GM23338 (cell line): ENCODE results near the gene CYYR1. TPM values are rescaled to one million over a fixed set of nuclear protein-coding genes. Genes with fewer than 3 reads are reported as not detected.

ENCODE experiments used
- ATAC-seq: fragments of 200-7000 bp; cut with Tn5 transposase; 3 replicates; pipeline ENCODE4 v1.9.1; 2020
- DNase-seq: peaks from one replicate; pipeline ENCODE4 v3.0.0-alpha.2; 2015; ENCODE audit warnings: low spot score
- H2AFZ ChIP-seq: fragments of 200-600 bp; sonication (generic); 2 replicates; pipeline ENCODE4 v1.8.0; 2016; ENCODE audit warnings: antibody characterized with exemption, mild to moderate bottlenecking, moderate library complexity
- H3F3A ChIP-seq: fragments of 200-600 bp; sonication (generic); replicated peaks from 2 replicates; pipeline ENCODE4 v1.8.0; 2017; ENCODE audit warnings: antibody characterized with exemption, mixed run types, low read depth
- H3K27ac ChIP-seq: fragments of 200-600 bp; sonication (generic); 2 replicates; pipeline ENCODE4 v1.6.1; 2016; ENCODE audit warnings: low read depth
- H3K27me3 ChIP-seq: fragments of 200-600 bp; sonication (generic); 2 replicates; pipeline ENCODE4 v1.8.0; 2016; ENCODE audit warnings: mild to moderate bottlenecking, mixed run types, moderate library complexity; ENCODE audit not compliant: insufficient read depth
- H3K36me3 ChIP-seq: fragments of 200-600 bp; sonication (generic); 2 replicates; pipeline ENCODE4 v1.8.0; 2016; ENCODE audit warnings: mild to moderate bottlenecking; ENCODE audit not compliant: insufficient read depth
- H3K4me1 ChIP-seq: fragments of 200-600 bp; sonication (generic); 2 replicates; pipeline ENCODE4 v1.8.0; 2016; ENCODE audit warnings: mild to moderate bottlenecking, moderate library complexity; ENCODE audit not compliant: insufficient read depth
- H3K4me2 ChIP-seq: fragments of 200-600 bp; sonication (generic); 2 replicates; pipeline ENCODE4 v1.7.1; 2017; ENCODE audit warnings: mixed run types
- H3K4me3 ChIP-seq: fragments of 200-600 bp; sonication (generic); 2 replicates; pipeline ENCODE4 v1.6.1; 2016; ENCODE audit warnings: mixed run types
- H3K79me2 ChIP-seq: fragments of 200-600 bp; sonication (generic); replicated peaks from 2 replicates; pipeline ENCODE4 v1.8.0; 2017; ENCODE audit warnings: mild to moderate bottlenecking; ENCODE audit not compliant: insufficient read depth
- H3K9me2 ChIP-seq: fragments of 200-600 bp; sonication (generic); 2 replicates; pipeline ENCODE4 v1.8.0; 2017; ENCODE audit not compliant: insufficient read depth
- H4K20me1 ChIP-seq: fragments of 200-600 bp; sonication (generic); replicated peaks from 2 replicates; pipeline ENCODE4 v1.8.0; 2017; ENCODE audit warnings: mild to moderate bottlenecking; ENCODE audit not compliant: insufficient read depth
- H3K27ac Mint-ChIP-seq: 2 replicates; pipeline ENCODE4 v1.8.0; 2020; ENCODE audit warnings: inconsistent platforms, mild to moderate bottlenecking, moderate library complexity, mixed read lengths
- H3K27me3 Mint-ChIP-seq: 3 replicates; pipeline ENCODE4 v1.8.0; 2022; ENCODE audit warnings: low read depth, mild to moderate bottlenecking, moderate library complexity, mixed read lengths, inconsistent platforms; ENCODE audit not compliant: insufficient read depth, poor library complexity
- H3K36me3 Mint-ChIP-seq: 3 replicates; pipeline ENCODE4 v1.8.0; 2021; ENCODE audit warnings: low read depth, mild to moderate bottlenecking, inconsistent platforms, moderate library complexity, mixed read lengths
- H3K4me1 Mint-ChIP-seq: 3 replicates; pipeline ENCODE4 v1.8.0; 2020; ENCODE audit warnings: mild to moderate bottlenecking, inconsistent platforms, mixed read lengths
- H3K4me3 Mint-ChIP-seq: 3 replicates; pipeline ENCODE4 v1.8.0; 2021; ENCODE audit warnings: moderate library complexity, mild to moderate bottlenecking, inconsistent platforms, mixed read lengths
- H3K9me3 Mint-ChIP-seq: 3 replicates; pipeline ENCODE4 v1.8.0; 2020; ENCODE audit warnings: moderate library complexity, mild to moderate bottlenecking, inconsistent platforms, mixed read lengths
- ETS1 ChIP-seq: IDR thresholded peaks from 2 replicates; pipeline ENCODE4 v1.6.1; 2016; ENCODE audit warnings: antibody characterized with exemption
- EZH2phosphoT487 ChIP-seq: fragments of 200-600 bp; sonication (generic); IDR thresholded peaks from one replicate; pipeline ENCODE4 v1.8.1; 2018; ENCODE audit warnings: antibody characterized with exemption; ENCODE audit not compliant: unreplicated experiment
- JUNB ChIP-seq: IDR thresholded peaks from one replicate; pipeline ENCODE4 v1.6.1; 2016; ENCODE audit warnings: antibody characterized with exemption; ENCODE audit not compliant: unreplicated experiment
- NANOG ChIP-seq: IDR thresholded peaks from 2 replicates; pipeline ENCODE4 v1.6.1; 2016; ENCODE audit warnings: antibody characterized with exemption, borderline replicate concordance
- REST ChIP-seq: IDR thresholded peaks from one replicate; pipeline ENCODE4 v1.6.1; 2018; ENCODE audit warnings: antibody characterized with exemption; ENCODE audit not compliant: unreplicated experiment
- STAT1 ChIP-seq: IDR thresholded peaks from one replicate; pipeline ENCODE4 v1.6.1; 2016; ENCODE audit warnings: antibody characterized with exemption; ENCODE audit not compliant: unreplicated experiment
- ZNF114 ChIP-seq: fragments of 250-450 bp; sonication (Bioruptor Pico); IDR thresholded peaks from 2 replicates; pipeline ENCODE4 v1.5.0; 2020; ENCODE audit warnings: mild to moderate bottlenecking, moderate library complexity
- ZNF331 ChIP-seq: fragments of 250-450 bp; sonication (Bioruptor Pico); IDR thresholded peaks from 2 replicates; pipeline ENCODE4 v1.5.0; 2020; ENCODE audit warnings: low read depth, mild to moderate bottlenecking, moderate library complexity
- polyA plus RNA-seq: library from polyadenylated mRNA; unstranded; fragments of >200 nt; fragmentation: Nextera tagmentation; extraction: Ambion mirVana; gene quantifications from 2 replicates; pipeline ENCODE4 v1.2.1, GENCODE V29; 2016
- total RNA-seq: library from RNA; depleted of rRNA; stranded (reverse); fragments of >200 nt; shearing (Covaris generic); gene quantifications from 2 replicates; pipeline ENCODE4 v1.2.3, GENCODE V29; 2014

Gene CYYR1
- total and polyA plus RNA-seq, 2 experiments from 2014 or later: 23.8 to 25.4 TPM

GRCh38 chr21:26560612-26561011, 12.5 kb downstream of the CYYR1 start:
- Histone ChIP-seq H3K27me3 (no peaks in the 10 kb centered on the region), H3F3A (no peaks in the 10 kb centered on the region), H3K27ac (no peak overlapping the region), H3K9me2 (no peaks in the 10 kb centered on the region), H3K36me3 (peaks cover 15% of the 10 kb centered on the region), H3K4me2 (no peak overlapping the region), H4K20me1 (peaks cover 5% of the 10 kb centered on the region), H3K4me3 (no peak overlapping the region), H3K4me1 (no peaks in the 10 kb centered on the region), H3K79me2 (0 out of 2 replicates have a peak, but pooled peaks cover 9% of the 10 kb centered on the region), H2AFZ (no peak overlapping the region)
- H3K36me3 Mint-ChIP-seq: peaks cover 34% of the 10 kb centered on the region
- no peak overlapping the region for H3K27ac Mint-ChIP-seq
- TF ChIP-seq REST: no peak
- no peaks in the 10 kb centered on the region; the same call in 2 of the 3 replicates for H3K4me1 Mint-ChIP-seq
- H3K9me3 Mint-ChIP-seq: no peaks in the 10 kb centered on the region
- no peak overlapping the region for H3K4me3 Mint-ChIP-seq
- no peaks in the 10 kb centered on the region for H3K27me3 Mint-ChIP-seq
- ATAC-seq: no peak
- no peak for DNase-seq

GRCh38 chr21:26559099-26559498, 14.0 kb downstream of the CYYR1 start:
- Histone ChIP-seq H3K4me1 (no peaks in the 10 kb centered on the region), H3K36me3 (peaks cover 13% of the 10 kb centered on the region), H3K27me3 (no peaks in the 10 kb centered on the region), H3K27ac (no peak overlapping the region), H3K9me2 (no peaks in the 10 kb centered on the region), H3F3A (no peaks in the 10 kb centered on the region), H3K4me2 (no peak overlapping the region), H3K79me2 (0 out of 2 replicates have a peak, but pooled peaks cover 9% of the 10 kb centered on the region), H4K20me1 (peaks cover 5% of the 10 kb centered on the region), H3K4me3 (no peak overlapping the region), H2AFZ (no peak overlapping the region)
- DNase-seq (no peak), ATAC-seq (no peak)
- H3K36me3 Mint-ChIP-seq: peaks cover 30% of the 10 kb centered on the region
- H3K4me1 Mint-ChIP-seq: no peaks in the 10 kb centered on the region
- no peak overlapping the region for H3K27ac Mint-ChIP-seq
- no peak overlapping the region for H3K4me3 Mint-ChIP-seq
- no peaks in the 10 kb centered on the region for H3K9me3 Mint-ChIP-seq
- no peaks in the 10 kb centered on the region for H3K27me3 Mint-ChIP-seq
- TF ChIP-seq JUNB (no peak), ZNF331 (CRISPR knock-in tag) (no peak), EZH2phosphoT487 (no peak), ZNF114 (CRISPR knock-in tag) (no peak), NANOG (no peak), STAT1 (no peak)

GRCh38 chr21:26557106-26557505, 16.0 kb downstream of the CYYR1 start:
- H3K36me3 Mint-ChIP-seq: peaks cover 30% of the 10 kb centered on the region
- no peaks in the 10 kb centered on the region for H3K9me3 Mint-ChIP-seq
- H3F3A ChIP-seq: no peaks in the 10 kb centered on the region
- H3K4me3 ChIP-seq: no peak overlapping the region
- no peaks in the 10 kb centered on the region for H3K27me3 ChIP-seq
- no peak overlapping the region for H2AFZ ChIP-seq
- H3K36me3 ChIP-seq: peaks cover 13% of the 10 kb centered on the region
- DNase-seq (no peak), ATAC-seq (no peak)
- no peaks in the 10 kb centered on the region for H3K9me2 ChIP-seq
- H3K79me2 ChIP-seq: 0 out of 2 replicates have a peak, but pooled peaks cover 12% of the 10 kb centered on the region
- H3K4me2 ChIP-seq: no peak overlapping the region
- H3K27ac Mint-ChIP-seq: no peak overlapping the region
- H3K4me1 Mint-ChIP-seq: no peaks in the 10 kb centered on the region
- no peak overlapping the region for H3K27ac ChIP-seq
- H3K4me1 ChIP-seq: no peaks in the 10 kb centered on the region
- H3K27me3 Mint-ChIP-seq: no peaks in the 10 kb centered on the region
- peaks cover 4% of the 10 kb centered on the region for H4K20me1 ChIP-seq
- no peak overlapping the region for H3K4me3 Mint-ChIP-seq
- TF ChIP-seq REST (no peak), ETS1 (no peak)
